Measurements from ENCODE around the gene KCTD18.
A peak's percentile ranks its signal among the peaks of the same experiment; 100 is the strongest.

The KCTD18 gene

GRCh38 chr2:200509612-200510433 lies at the start of gene KCTD18:
KCTD18 (minus strand) TSS chr2:200510068; CDS start chr2:200507016, 3,052 bp downstream.
- DNase-seq = peak; percentile 89

GRCh38 chr2:200540793-200541192 lies 30.9 kb upstream of the KCTD18 start:
- no peak for DNase-seq

- no peak for DNase-seq
These were observed 28.3 kb upstream of the KCTD18 start for GRCh38 chr2:200538139-200538538.

- no peak for DNase-seq
These were observed 24.7 kb upstream of the KCTD18 start for GRCh38 chr2:200534572-200534971.

- DNase-seq = no peak
These were observed 23.9 kb upstream of the KCTD18 start for GRCh38 chr2:200533754-200534153.

- DNase-seq = no peak
These were observed 18.4 kb upstream of the KCTD18 start for GRCh38 chr2:200528228-200528627.

- peak; percentile 94 for DNase-seq
These were observed 16.2 kb upstream of the KCTD18 start, which contains the start of gene SGO2 for GRCh38 chr2:200525882-200526651. SGO2 (plus strand) TSS chr2:200526207; CDS start chr2:200532976, 6,769 bp downstream.

GRCh38 chr2:200525551-200525881 lies 15.6 kb upstream of the KCTD18 start:
- no peak for DNase-seq

GRCh38 chr2:200525066-200525465 lies 15.2 kb upstream of the KCTD18 start:
- no peak for DNase-seq

- DNase-seq = no peak
These were observed 13.7 kb upstream of the KCTD18 start for GRCh38 chr2:200523604-200524003.

GRCh38 chr2:200523158-200523557 lies 13.3 kb upstream of the KCTD18 start:
- no peak for DNase-seq

- DNase-seq = no peak
These were observed 5.3 kb upstream of the KCTD18 start for GRCh38 chr2:200515155-200515554.

- DNase-seq = peak; percentile 14
These were observed 645 bp downstream of the KCTD18 start for GRCh38 chr2:200509235-200509611.

- DNase-seq = no peak
These were observed 2.7 kb downstream of the KCTD18 start for GRCh38 chr2:200507179-200507578.

- DNase-seq = peak; percentile 2
These were observed 3.2 kb downstream of the KCTD18 start for GRCh38 chr2:200506679-200507078.

- DNase-seq = no peak
These were observed 7.7 kb downstream of the KCTD18 start for GRCh38 chr2:200502196-200502595.

GRCh38 chr2:200498402-200499162 lies 11.3 kb downstream of the KCTD18 start:
- no peak for DNase-seq

GRCh38 chr2:200496696-200497095 lies 13.2 kb downstream of the KCTD18 start:
- DNase-seq = no peak

GRCh38 chr2:200494048-200494447 lies 15.8 kb downstream of the KCTD18 start:
- no peak for DNase-seq

GRCh38 chr2:200492656-200493055 lies 17.2 kb downstream of the KCTD18 start:
- DNase-seq = no peak

GRCh38 chr2:200490001-200490400 lies 19.9 kb downstream of the KCTD18 start:
- no peak for DNase-seq

- no peak for DNase-seq
These were observed 21.7 kb downstream of the KCTD18 start for GRCh38 chr2:200488169-200488568.

GRCh38 chr2:200486529-200486928 lies 23.3 kb downstream of the KCTD18 start:
- DNase-seq = no peak

Measured in NCI-H69 (cell line).